ENCODE data around the gene SLC13A3.
A peak's percentile ranks its signal among the peaks of the same experiment; 100 is the strongest.

SLC13A3 gene

GRCh38 chr20:46573788-46574584 is 77.3 kb downstream of the SLC13A3 start:
- no peak overlapping the region for H3K4me2 ChIP-seq (ENCODE audit: insufficient read depth, low read length, poor library complexity, severe bottlenecking)
- H3K4me1 ChIP-seq (ENCODE audit: control insufficient read depth in 2 of 2, insufficient read depth in 1 of 2, low read depth in 1 of 2, low read length in 2 of 2): no peaks in the 10 kb centered on the region
- DNase-seq (ENCODE audit: low spot score): no peak
- no peak overlapping the region for H2BK15ac ChIP-seq (ENCODE audit: low read length)
- H3K23ac ChIP-seq (ENCODE audit: low read depth, low read length, poor library complexity): no peak overlapping the region
- H3K27me3 ChIP-seq (ENCODE audit: control insufficient read depth in 3 of 3, insufficient read depth in 3 of 3, low read depth in 1 of 3, low read length in 3 of 3): no peaks in the 10 kb centered on the region
- no peak overlapping the region for H2BK12ac ChIP-seq (ENCODE audit: low read length)
- no peak overlapping the region for H3K4me3 ChIP-seq (ENCODE audit: low read length in 2 of 2)
- H3K14ac ChIP-seq (ENCODE audit: low read length): no peak overlapping the region
- no peak overlapping the region for H3K9ac ChIP-seq (ENCODE audit: low read depth, low read length, poor library complexity)
- H4K91ac ChIP-seq (ENCODE audit: low read depth, low read length, poor library complexity): no peak overlapping the region
- no peak overlapping the region for H3K4ac ChIP-seq (ENCODE audit: low read length)
- no peak overlapping the region for H2AFZ ChIP-seq (ENCODE audit: low read length)
- H2AK5ac ChIP-seq (ENCODE audit: low read depth, low read length): no peak overlapping the region
- no peaks in the 10 kb centered on the region for H3K79me1 ChIP-seq (ENCODE audit: low read depth, low read length)
- no peak overlapping the region for H3K18ac ChIP-seq (ENCODE audit: low read length)
- no peak overlapping the region for H2BK120ac ChIP-seq (ENCODE audit: low read depth, low read length)
- H3K36me3 ChIP-seq (replicated peaks in 1 of 2; ENCODE audit: control insufficient read depth in 2 of 2, insufficient read depth in 2 of 2, low read length in 2 of 2): no peaks in the 10 kb centered on the region
- no peak overlapping the region for H4K8ac ChIP-seq (ENCODE audit: low read depth, low read length)
- no CpG with 5 or more reads among the region's 19 CpGs for WGBS, 2 donors (ENCODE audit: extremely low coverage in 2 of 2, insufficient read length in 2 of 2, insufficient replicate concordance in 1 of 2)
- no peaks in the 10 kb centered on the region for H3K9me3 ChIP-seq (replicated peaks in 1 of 2; ENCODE audit: control insufficient read depth in 2 of 2, insufficient read depth in 1 of 2, low read depth in 1 of 2, low read length in 2 of 2)
- H2BK5ac ChIP-seq (ENCODE audit: low read length): no peak overlapping the region
- no peak overlapping the region for H3K27ac ChIP-seq (replicated peaks; ENCODE audit: low read length)

GRCh38 chr20:46573234-46573633 is 78.0 kb downstream of the SLC13A3 start:
- Histone ChIP-seq H3K27ac (replicated peaks; ENCODE audit: low read length) (no peak overlapping the region), H2AK5ac (ENCODE audit: low read depth, low read length) (no peak overlapping the region), H2BK15ac (ENCODE audit: low read length) (no peak overlapping the region), H2BK12ac (ENCODE audit: low read length) (no peak overlapping the region), H3K18ac (ENCODE audit: low read length) (no peak overlapping the region), H4K91ac (ENCODE audit: low read depth, low read length, poor library complexity) (no peak overlapping the region), H3K14ac (ENCODE audit: low read length) (no peak overlapping the region), H3K4me3 (ENCODE audit: low read length in 2 of 2) (no peak overlapping the region), H3K23ac (ENCODE audit: low read depth, low read length, poor library complexity) (no peak overlapping the region), H3K9ac (ENCODE audit: low read depth, low read length, poor library complexity) (no peak overlapping the region), H2BK5ac (ENCODE audit: low read length) (no peak overlapping the region), H3K36me3 (replicated peaks in 1 of 2; ENCODE audit: control insufficient read depth in 2 of 2, insufficient read depth in 2 of 2, low read length in 2 of 2) (no peaks in the 10 kb centered on the region), H3K4me1 (ENCODE audit: control insufficient read depth in 2 of 2, insufficient read depth in 1 of 2, low read depth in 1 of 2, low read length in 2 of 2) (peaks cover 0 to 3% of the 10 kb centered on the region in 2 donors), H3K27me3 (ENCODE audit: control insufficient read depth in 3 of 3, insufficient read depth in 3 of 3, low read depth in 1 of 3, low read length in 3 of 3) (no peaks in the 10 kb centered on the region), H3K9me3 (replicated peaks in 1 of 2; ENCODE audit: control insufficient read depth in 2 of 2, insufficient read depth in 1 of 2, low read depth in 1 of 2, low read length in 2 of 2) (no peaks in the 10 kb centered on the region), H3K79me1 (ENCODE audit: low read depth, low read length) (no peaks in the 10 kb centered on the region), H4K8ac (ENCODE audit: low read depth, low read length) (no peak overlapping the region), H3K4ac (ENCODE audit: low read length) (no peak overlapping the region), H3K4me2 (ENCODE audit: insufficient read depth, low read length, poor library complexity, severe bottlenecking) (no peak overlapping the region), H2AFZ (ENCODE audit: low read length) (no peak overlapping the region), H2BK120ac (ENCODE audit: low read depth, low read length) (no peak overlapping the region)
- DNase-seq (ENCODE audit: low spot score): no peak
- WGBS, 2 donors (ENCODE audit: extremely low coverage in 2 of 2, insufficient read length in 2 of 2, insufficient replicate concordance in 1 of 2): no CpG with 5 or more reads among the region's 6 CpGs

GRCh38 chr20:46572790-46573189 is 78.5 kb downstream of the SLC13A3 start:
- no peak overlapping the region for H3K4me3 ChIP-seq (ENCODE audit: low read length in 2 of 2)
- no peak overlapping the region for H4K91ac ChIP-seq (ENCODE audit: low read depth, low read length, poor library complexity)
- no peaks in the 10 kb centered on the region for H3K36me3 ChIP-seq (replicated peaks in 1 of 2; ENCODE audit: control insufficient read depth in 2 of 2, insufficient read depth in 2 of 2, low read length in 2 of 2)
- H3K27me3 ChIP-seq (ENCODE audit: control insufficient read depth in 3 of 3, insufficient read depth in 3 of 3, low read depth in 1 of 3, low read length in 3 of 3): no peaks in the 10 kb centered on the region
- no peak overlapping the region for H3K23ac ChIP-seq (ENCODE audit: low read depth, low read length, poor library complexity)
- H3K18ac ChIP-seq (ENCODE audit: low read length): no peak overlapping the region
- no peaks in the 10 kb centered on the region for H3K9me3 ChIP-seq (replicated peaks in 1 of 2; ENCODE audit: control insufficient read depth in 2 of 2, insufficient read depth in 1 of 2, low read depth in 1 of 2, low read length in 2 of 2)
- H3K9ac ChIP-seq (ENCODE audit: low read depth, low read length, poor library complexity): no peak overlapping the region
- no peak for DNase-seq (ENCODE audit: low spot score)
- H2AFZ ChIP-seq (ENCODE audit: low read length): no peak overlapping the region
- no CpG with 5 or more reads among the region's 3 CpGs for WGBS, 2 donors (ENCODE audit: extremely low coverage in 2 of 2, insufficient read length in 2 of 2, insufficient replicate concordance in 1 of 2)
- no peaks in the 10 kb centered on the region for H3K79me1 ChIP-seq (ENCODE audit: low read depth, low read length)
- H2AK5ac ChIP-seq (ENCODE audit: low read depth, low read length): no peak overlapping the region
- H3K4ac ChIP-seq (ENCODE audit: low read length): no peak overlapping the region
- no peak overlapping the region for H3K4me2 ChIP-seq (ENCODE audit: insufficient read depth, low read length, poor library complexity, severe bottlenecking)
- H2BK12ac ChIP-seq (ENCODE audit: low read length): no peak overlapping the region
- no peak overlapping the region for H4K8ac ChIP-seq (ENCODE audit: low read depth, low read length)
- no peak overlapping the region for H3K27ac ChIP-seq (replicated peaks; ENCODE audit: low read length)
- no peak overlapping the region for H3K14ac ChIP-seq (ENCODE audit: low read length)
- H2BK5ac ChIP-seq (ENCODE audit: low read length): no peak overlapping the region
- H2BK120ac ChIP-seq (ENCODE audit: low read depth, low read length): no peak overlapping the region
- peaks cover 0 to 3% of the 10 kb centered on the region in 2 donors for H3K4me1 ChIP-seq (ENCODE audit: control insufficient read depth in 2 of 2, insufficient read depth in 1 of 2, low read depth in 1 of 2, low read length in 2 of 2)
- H2BK15ac ChIP-seq (ENCODE audit: low read length): no peak overlapping the region

- WGBS, 2 donors (ENCODE audit: extremely low coverage in 2 of 2, insufficient read length in 2 of 2, insufficient replicate concordance in 1 of 2): no CpG with 5 or more reads among the region's 8 CpGs
- H3K27ac ChIP-seq (replicated peaks; ENCODE audit: low read length): no peak overlapping the region
- no peak overlapping the region for H3K4me2 ChIP-seq (ENCODE audit: insufficient read depth, low read length, poor library complexity, severe bottlenecking)
- H2AK5ac ChIP-seq (ENCODE audit: low read depth, low read length): peak overlapping the region; percentile 34
- peak overlapping the region; percentile 5 for H3K9ac ChIP-seq (ENCODE audit: low read depth, low read length, poor library complexity)
- no peak overlapping the region for H2BK15ac ChIP-seq (ENCODE audit: low read length)
- H2BK120ac ChIP-seq (ENCODE audit: low read depth, low read length): no peak overlapping the region
- H3K23ac ChIP-seq (ENCODE audit: low read depth, low read length, poor library complexity): no peak overlapping the region
- no peak overlapping the region for H4K91ac ChIP-seq (ENCODE audit: low read depth, low read length, poor library complexity)
- no peak overlapping the region for H2BK12ac ChIP-seq (ENCODE audit: low read length)
- peaks cover 0 to 3% of the 10 kb centered on the region in 2 donors for H3K4me1 ChIP-seq (ENCODE audit: control insufficient read depth in 2 of 2, insufficient read depth in 1 of 2, low read depth in 1 of 2, low read length in 2 of 2)
- no peak overlapping the region for H2BK5ac ChIP-seq (ENCODE audit: low read length)
- no peaks in the 10 kb centered on the region for H3K79me1 ChIP-seq (ENCODE audit: low read depth, low read length)
- no peak for DNase-seq (ENCODE audit: low spot score)
- no peak overlapping the region for H3K4ac ChIP-seq (ENCODE audit: low read length)
- no peak overlapping the region for H3K14ac ChIP-seq (ENCODE audit: low read length)
- no peaks in the 10 kb centered on the region for H3K27me3 ChIP-seq (ENCODE audit: control insufficient read depth in 3 of 3, insufficient read depth in 3 of 3, low read depth in 1 of 3, low read length in 3 of 3)
- H3K4me3 ChIP-seq (ENCODE audit: low read length in 2 of 2): no peak overlapping the region
- no peak overlapping the region for H4K8ac ChIP-seq (ENCODE audit: low read depth, low read length)
- H3K36me3 ChIP-seq (replicated peaks in 1 of 2; ENCODE audit: control insufficient read depth in 2 of 2, insufficient read depth in 2 of 2, low read length in 2 of 2): no peaks in the 10 kb centered on the region
- no peaks in the 10 kb centered on the region for H3K9me3 ChIP-seq (replicated peaks in 1 of 2; ENCODE audit: control insufficient read depth in 2 of 2, insufficient read depth in 1 of 2, low read depth in 1 of 2, low read length in 2 of 2)
- peak overlapping the region; percentile 61 for H2AFZ ChIP-seq (ENCODE audit: low read length)
- peak overlapping the region; percentile 63 for H3K18ac ChIP-seq (ENCODE audit: low read length)
Observed at GRCh38 chr20:46572153-46572552, 79.1 kb downstream of the SLC13A3 start.

All from neuronal stem cell (in vitro differentiated cells).